ENCODE measurements around the gene TRAPPC10. TPM values are rescaled to one million over a fixed set of nuclear protein-coding genes. Genes with fewer than 3 reads are reported as not detected.

The TRAPPC10 gene
- total RNA-seq, 1 experiment from 2014 or later: 31.5 TPM

- no peak for TF ChIP-seq MAX (IDR thresholded peaks at IDR 0.05)
- no peak for TF ChIP-seq CEBPB (IDR thresholded peaks at IDR 0.05; ENCODE audit: low read depth)
- no peak for TF ChIP-seq CTCF (IDR thresholded peaks at IDR 0.05 in 2 of 3, conservative IDR thresholded peaks at IDR 0.05 in 1 of 3; ENCODE audit: borderline replicate concordance in 1 of 3, insufficient read depth in 1 of 3, low read depth in 2 of 3, low read length in 2 of 3)
Observed at GRCh38 chr21:44064852-44065403, 52.8 kb downstream of the TRAPPC10 start (continued).

- intact Hi-C loops (cut with micrococcal nuclease): no loop called here
- Histone ChIP-seq H3K4me1 (ENCODE audit: control insufficient read depth in 1 of 2, insufficient read depth in 2 of 2, low read length in 2 of 2) (no peaks in the 10 kb centered on the region), H4K20me1 (ENCODE audit: insufficient read depth) (no peaks in the 10 kb centered on the region), H3K4me3 (replicated peaks in 1 of 2; ENCODE audit: low read depth in 1 of 2, low read length in 2 of 2) (no peak overlapping the region), H3K79me2 (ENCODE audit: insufficient read depth, low read length) (peaks cover 30% of the 10 kb centered on the region), H3K9ac (ENCODE audit: low read length) (no peak overlapping the region), H3K4me2 (ENCODE audit: low read length) (no peak overlapping the region), H3K27me3 (ENCODE audit: insufficient read depth, low read length) (no peaks in the 10 kb centered on the region), H3K9me2 (ENCODE audit: insufficient read depth) (no peaks in the 10 kb centered on the region), H2AFZ (ENCODE audit: low read depth, low read length, poor library complexity, severe bottlenecking) (no peak overlapping the region), H3K36me3 (ENCODE audit: control insufficient read depth in 1 of 2, insufficient read depth in 2 of 2, low read length in 2 of 2) (peaks cover 6 to 8% of the 10 kb centered on the region in 2 experiments; a peak in 3 of 4 replicates), H3K9me3 (ENCODE audit: control insufficient read depth in 1 of 2, insufficient read depth in 1 of 2, low read depth in 1 of 2, low read length in 2 of 2) (no peaks in the 10 kb centered on the region), H3K27ac (ENCODE audit: low read depth, low read length) (no peak overlapping the region)
- TF ChIP-seq SP1 (IDR thresholded peaks at IDR 0.05; ENCODE audit: low read depth): no peak
- no peak for TF ChIP-seq EZH2 (IDR thresholded peaks at IDR 0.05)
- TF ChIP-seq REST (IDR thresholded peaks at IDR 0.05; ENCODE audit: low read depth): no peak
- no TSS peak for BruUV-seq (replicated peaks)
- DNase-seq (ENCODE audit: low read depth, low spot score): no peak
- ChIA-PET POLR2A (no interaction called here), RAD21 (ENCODE audit: low non-redundant PET in 1 of 2, low total read pairs in 2 of 2, uncharacterized antibody in 2 of 2, unreplicated experiment in 2 of 2) (no interaction called here), CTCF (no interaction called here)
- ATAC-seq: no peak
Observed at GRCh38 chr21:44065428-44065827, 53.3 kb downstream of the TRAPPC10 start.
